ENCODE measurements around the gene NAT16.
"Not testable (repeated sequence)": the region's sequence is repeated elsewhere in the genome, so short reads cannot be mapped to it uniquely, and the experiment has no call there.

NAT16 gene

DNA sequence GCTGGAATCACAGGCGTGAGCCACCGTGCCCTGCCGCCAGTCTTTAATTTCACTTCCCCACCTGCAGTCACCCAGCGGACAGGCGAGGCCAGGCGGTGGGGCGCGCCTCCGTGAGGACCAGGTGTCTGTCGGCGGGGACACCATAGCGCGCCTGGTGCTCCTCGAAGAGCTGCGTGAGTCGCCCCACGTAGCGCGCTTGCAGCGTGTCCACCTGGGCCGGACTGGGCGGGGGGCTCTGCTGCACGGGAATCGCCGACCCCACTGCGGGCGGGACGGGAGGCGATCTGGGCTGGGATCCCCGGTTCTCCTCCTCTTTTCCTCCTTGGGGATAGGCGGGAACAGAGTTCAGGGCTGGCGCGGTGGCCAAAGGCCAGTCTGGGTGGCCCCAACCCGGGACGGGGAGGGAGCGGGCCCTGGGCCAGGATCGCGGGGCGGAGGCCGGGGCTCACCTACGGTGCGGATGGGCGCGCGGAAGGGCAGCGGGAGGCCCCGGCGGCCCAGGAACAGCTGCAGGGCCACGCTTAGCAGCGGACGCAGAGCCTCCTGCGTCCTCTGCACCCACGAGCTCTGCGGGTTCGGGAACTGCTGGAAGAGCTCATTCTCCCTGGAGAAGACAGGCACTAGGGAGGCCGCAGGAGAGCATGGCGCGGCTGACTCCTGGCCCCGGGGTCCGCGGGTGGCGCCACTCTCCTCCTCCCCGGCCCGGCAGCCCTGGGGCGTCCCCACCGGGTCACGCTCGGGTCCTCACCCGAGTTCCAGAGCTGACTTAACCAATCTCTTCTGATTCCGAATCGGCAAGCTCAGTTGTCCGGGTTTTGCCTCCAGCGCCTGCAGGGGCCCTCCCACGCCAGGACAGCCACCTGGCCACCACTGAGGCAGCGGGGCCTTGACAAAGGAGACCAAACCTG lies 21.9 kb upstream of the NAT16 start:
- ATAC-seq (ENCODE audit: insufficient read depth, low read depth) (no peak), DNase-seq (no peak)
- Histone ChIP-seq H3K79me2 (ENCODE audit: insufficient read depth, low read length) (no peaks in the 10 kb centered on the region), H3K4me1 (ENCODE audit: insufficient read depth, low read length) (no peaks in the 10 kb centered on the region), H3K4me2 (ENCODE audit: insufficient read depth, low read length) (no peak overlapping the region), H2AFZ (ENCODE audit: low read depth, low read length) (no peak overlapping the region), H3K27me3 (ENCODE audit: insufficient read depth, low read length, poor library complexity) (no peaks in the 10 kb centered on the region), H3K27ac (ENCODE audit: low read length) (no peak overlapping the region), H3K36me3 (ENCODE audit: insufficient read depth, low read length) (no peaks in the 10 kb centered on the region), H4K20me1 (ENCODE audit: insufficient read depth, low read length) (no peaks in the 10 kb centered on the region), H3K4me3 (ENCODE audit: low read depth in 1 of 2, low read length in 2 of 2) (no peak overlapping the region), H3K9me3 (ENCODE audit: insufficient read depth, low read length, severe bottlenecking) (no peaks in the 10 kb centered on the region), H3K9ac (ENCODE audit: low read depth, low read length) (no peak overlapping the region)
- TF ChIP-seq, protein P1, sequence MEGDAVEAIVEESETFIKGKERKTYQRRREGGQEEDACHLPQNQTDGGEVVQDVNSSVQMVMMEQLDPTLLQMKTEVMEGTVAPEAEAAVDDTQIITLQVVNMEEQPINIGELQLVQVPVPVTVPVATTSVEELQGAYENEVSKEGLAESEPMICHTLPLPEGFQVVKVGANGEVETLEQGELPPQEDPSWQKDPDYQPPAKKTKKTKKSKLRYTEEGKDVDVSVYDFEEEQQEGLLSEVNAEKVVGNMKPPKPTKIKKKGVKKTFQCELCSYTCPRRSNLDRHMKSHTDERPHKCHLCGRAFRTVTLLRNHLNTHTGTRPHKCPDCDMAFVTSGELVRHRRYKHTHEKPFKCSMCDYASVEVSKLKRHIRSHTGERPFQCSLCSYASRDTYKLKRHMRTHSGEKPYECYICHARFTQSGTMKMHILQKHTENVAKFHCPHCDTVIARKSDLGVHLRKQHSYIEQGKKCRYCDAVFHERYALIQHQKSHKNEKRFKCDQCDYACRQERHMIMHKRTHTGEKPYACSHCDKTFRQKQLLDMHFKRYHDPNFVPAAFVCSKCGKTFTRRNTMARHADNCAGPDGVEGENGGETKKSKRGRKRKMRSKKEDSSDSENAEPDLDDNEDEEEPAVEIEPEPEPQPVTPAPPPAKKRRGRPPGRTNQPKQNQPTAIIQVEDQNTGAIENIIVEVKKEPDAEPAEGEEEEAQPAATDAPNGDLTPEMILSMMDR (IDR thresholded peaks at IDR 0.05; ENCODE audit: borderline replicate concordance, extremely low read depth, low read length, poor library complexity, severe bottlenecking), result no peak
- TF ChIP-seq EZH2 (IDR thresholded peaks at IDR 0.05; ENCODE audit: borderline replicate concordance, low read depth, low read length, severe bottlenecking), result no peak

DNA sequence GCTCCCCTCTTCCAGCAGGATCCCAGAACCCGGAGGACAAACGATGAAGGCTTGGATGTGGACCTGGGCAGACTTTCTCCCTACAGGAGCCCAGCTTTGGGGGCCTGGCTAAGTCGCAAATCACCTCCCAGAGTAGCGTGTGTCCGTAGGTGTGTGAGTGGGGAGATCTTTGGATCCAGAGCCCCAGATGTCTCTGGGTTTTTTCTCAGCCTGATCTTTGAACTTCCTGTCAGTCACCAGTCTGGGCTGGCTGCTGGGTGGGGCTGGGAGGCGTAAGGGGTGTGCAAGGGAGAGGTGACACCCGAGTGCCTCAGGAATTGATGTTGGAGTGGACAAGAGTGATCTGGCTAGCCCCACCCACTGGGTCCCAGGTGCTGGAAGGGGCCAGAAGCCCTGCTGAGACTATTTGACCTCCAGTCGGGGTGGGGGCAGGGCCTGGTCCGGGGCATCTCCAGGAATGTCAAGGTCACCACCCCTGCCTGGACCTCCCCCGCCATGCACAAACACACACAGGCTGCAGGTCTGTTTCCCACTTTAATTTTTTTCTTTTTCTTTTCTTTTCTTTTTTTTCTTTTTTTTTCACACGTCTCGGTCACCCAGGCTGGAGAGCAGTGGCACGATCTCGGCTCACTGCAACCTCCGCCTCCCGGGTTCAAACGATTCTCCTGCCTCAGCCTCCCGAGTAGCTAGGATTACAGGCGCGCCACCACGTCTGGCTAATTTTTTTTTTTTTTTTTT lies 20.9 kb upstream of the NAT16 start, which contains the start of gene MOGAT3:
TSS of gene MOGAT3 (minus strand) at position 175 of the 738 bp plus-strand sequence. CDS start 182 bp downstream, outside the sequence.
- Histone ChIP-seq H3K9ac (ENCODE audit: low read depth, low read length) (no peak within 1 kb of the TSS), H3K9me3 (ENCODE audit: insufficient read depth, low read length, severe bottlenecking) (no peaks in the 10 kb centered on the region), H3K79me2 (ENCODE audit: insufficient read depth, low read length) (no peaks in the 10 kb centered on the region), H3K4me3 (ENCODE audit: low read depth in 1 of 2, low read length in 2 of 2) (no peak within 1 kb of the TSS), H3K4me1 (ENCODE audit: insufficient read depth, low read length) (no peaks in the 10 kb centered on the region), H2AFZ (ENCODE audit: low read depth, low read length) (no peak within 1 kb of the TSS), H4K20me1 (ENCODE audit: insufficient read depth, low read length) (no peaks in the 10 kb centered on the region), H3K27ac (ENCODE audit: low read length) (no peak within 1 kb of the TSS), H3K36me3 (ENCODE audit: insufficient read depth, low read length) (no peaks in the 10 kb centered on the region), H3K27me3 (ENCODE audit: insufficient read depth, low read length, poor library complexity) (no peaks in the 10 kb centered on the region), H3K4me2 (ENCODE audit: insufficient read depth, low read length) (no peak within 1 kb of the TSS)
- DNase-seq, result no peak
- TF ChIP-seq, protein P1 (IDR thresholded peaks at IDR 0.05; ENCODE audit: borderline replicate concordance, extremely low read depth, low read length, poor library complexity, severe bottlenecking), result no peak
- TF ChIP-seq EZH2 (IDR thresholded peaks at IDR 0.05; ENCODE audit: borderline replicate concordance, low read depth, low read length, severe bottlenecking), result no peak
- ATAC-seq (ENCODE audit: insufficient read depth, low read depth), result no peak; the same call in 2 of the 3 replicates

DNA sequence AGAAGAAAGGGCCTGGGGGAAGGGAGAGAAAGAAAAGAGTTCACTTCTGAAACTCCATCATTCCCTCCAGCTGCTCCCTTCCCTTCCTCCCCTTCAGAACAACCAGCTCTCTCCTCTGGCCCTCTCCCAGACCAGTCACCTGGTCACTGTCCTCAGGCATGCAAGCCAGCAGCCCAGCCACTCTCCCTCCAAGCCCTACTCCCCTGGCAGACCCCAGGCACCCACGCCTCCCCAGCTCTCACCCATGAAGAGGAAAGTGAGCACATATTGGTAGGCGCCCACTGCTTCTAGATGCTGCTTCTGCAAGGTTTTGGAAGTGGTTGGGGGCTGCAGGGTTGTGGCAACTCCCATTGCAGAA lies 20.4 kb upstream of the NAT16 start:
- ATAC-seq (ENCODE audit: insufficient read depth, low read depth), result no peak
- H3K9me3 ChIP-seq (ENCODE audit: insufficient read depth, low read length, severe bottlenecking), result no peaks in the 10 kb centered on the region
- no peak overlapping the region for H3K9ac ChIP-seq (ENCODE audit: low read depth, low read length)
- DNase-seq, result no peak
- no peaks in the 10 kb centered on the region for H4K20me1 ChIP-seq (ENCODE audit: insufficient read depth, low read length)
- no peaks in the 10 kb centered on the region for H3K27me3 ChIP-seq (ENCODE audit: insufficient read depth, low read length, poor library complexity)
- H3K4me2 ChIP-seq (ENCODE audit: insufficient read depth, low read length), result no peak overlapping the region
- no peaks in the 10 kb centered on the region for H3K36me3 ChIP-seq (ENCODE audit: insufficient read depth, low read length)
- H3K4me1 ChIP-seq (ENCODE audit: insufficient read depth, low read length), result no peaks in the 10 kb centered on the region
- TF ChIP-seq, protein P1 (IDR thresholded peaks at IDR 0.05; ENCODE audit: borderline replicate concordance, extremely low read depth, low read length, poor library complexity, severe bottlenecking), result no peak
- no peak for TF ChIP-seq EZH2 (IDR thresholded peaks at IDR 0.05; ENCODE audit: borderline replicate concordance, low read depth, low read length, severe bottlenecking)
- no peak overlapping the region for H3K4me3 ChIP-seq (ENCODE audit: low read depth in 1 of 2, low read length in 2 of 2)
- H2AFZ ChIP-seq (ENCODE audit: low read depth, low read length), result no peak overlapping the region
- no peak overlapping the region for H3K27ac ChIP-seq (ENCODE audit: low read length)
- no peaks in the 10 kb centered on the region for H3K79me2 ChIP-seq (ENCODE audit: insufficient read depth, low read length)

DNA sequence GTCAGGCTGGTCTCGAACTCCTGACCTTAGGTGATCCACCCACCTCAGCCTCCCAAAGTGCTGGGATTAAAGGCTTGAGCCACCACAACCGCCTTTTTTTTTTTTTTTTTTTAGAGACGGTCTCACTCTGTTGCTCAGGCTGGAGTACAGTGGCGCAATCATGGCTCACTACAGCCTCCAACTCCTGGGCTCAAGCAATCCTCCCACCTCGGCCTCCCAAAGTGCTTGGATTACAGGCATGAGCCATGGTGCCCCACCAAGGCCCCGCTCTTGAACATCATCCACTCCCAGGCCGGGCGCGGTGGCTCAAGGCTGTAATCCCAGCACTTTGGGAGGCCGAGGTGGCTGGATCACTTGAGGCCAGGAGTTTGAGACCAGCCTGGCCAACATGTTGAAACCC lies 19.4 kb upstream of the NAT16 start:
- not testable (repeated sequence) for H3K4me2 ChIP-seq (ENCODE audit: insufficient read depth, low read length); H3K36me3 ChIP-seq (ENCODE audit: insufficient read depth, low read length); H3K4me3 ChIP-seq (ENCODE audit: low read depth in 1 of 2, low read length in 2 of 2); H3K27me3 ChIP-seq (ENCODE audit: insufficient read depth, low read length, poor library complexity); ATAC-seq (ENCODE audit: insufficient read depth, low read depth); H4K20me1 ChIP-seq (ENCODE audit: insufficient read depth, low read length); H3K4me1 ChIP-seq (ENCODE audit: insufficient read depth, low read length); DNase-seq; H3K79me2 ChIP-seq (ENCODE audit: insufficient read depth, low read length); H3K9ac ChIP-seq (ENCODE audit: low read depth, low read length); H2AFZ ChIP-seq (ENCODE audit: low read depth, low read length); H3K9me3 ChIP-seq (ENCODE audit: insufficient read depth, low read length, severe bottlenecking); H3K27ac ChIP-seq (ENCODE audit: low read length)

Measured in DND-41 (cell line).